CD14-positive monocyte (primary cell): ENCODE data around the gene SNAI1. TPM values are rescaled to one million over a fixed set of nuclear protein-coding genes. Genes with fewer than 3 reads are reported as not detected.
"Not testable (repeated sequence)": the region's sequence is repeated elsewhere in the genome, so short reads cannot be mapped to it uniquely, and the experiment has no call there.

Source experiments
- DNase-seq, 3 donors: peaks; one replicate each; pipeline ENCODE4 v3.0.0-alpha.2; 2011 to 2022
- H2AFZ ChIP-seq: 2 replicates; pipeline ENCODE4 v1.6.0; 2012; ENCODE audit warnings: mild to moderate bottlenecking, low read depth, low read length, inconsistent platforms; ENCODE audit not compliant: insufficient read depth, poor library complexity, severe bottlenecking
- H3K27ac ChIP-seq, 2 donors: 1 replicate in 1 of 2; 2 replicates in 1 of 2; pipeline ENCODE4 v1.5.1; 2012 to 2013; ENCODE audit warnings: low read length in 2 of 2, control low read depth in 1 of 2, inconsistent platforms in 1 of 2, low read depth in 1 of 2, mild to moderate bottlenecking in 1 of 2
- H3K27me3 ChIP-seq, 2 donors: one replicate each; pipeline versions ENCODE4 v1.6.0 to v1.6.1; 2011 to 2013; ENCODE audit warnings: low read length in 2 of 2; ENCODE audit not compliant: control insufficient read depth in 2 of 2, insufficient read depth in 2 of 2
- H3K36me3 ChIP-seq, 2 donors: replicated peaks in 1 of 2; 1 replicate in 1 of 2; 2 replicates in 1 of 2; pipeline versions ENCODE4 v1.5.1 to v1.6.1; 2012 to 2013; ENCODE audit warnings: low read length in 2 of 2, control low read depth in 1 of 2, inconsistent platforms in 1 of 2, mild to moderate bottlenecking in 1 of 2; ENCODE audit not compliant: insufficient read depth in 2 of 2, control insufficient read depth in 1 of 2
- H3K4me1 ChIP-seq, 2 donors: 1 replicate in 1 of 2; 2 replicates in 1 of 2; pipeline versions ENCODE4 v1.5.1 to v1.6.1; 2012 to 2013; ENCODE audit warnings: low read length in 2 of 2, control low read depth in 1 of 2, inconsistent platforms in 1 of 2, mild to moderate bottlenecking in 1 of 2, moderate library complexity in 1 of 2; ENCODE audit not compliant: insufficient read depth in 2 of 2, control insufficient read depth in 1 of 2
- H3K4me2 ChIP-seq: replicated peaks from 2 replicates; pipeline ENCODE3; 2012; ENCODE audit warnings: low read length, moderate library complexity, mild to moderate bottlenecking; ENCODE audit not compliant: poor library complexity, severe bottlenecking; ENCODE audit errors: extremely low read depth
- H3K4me3 ChIP-seq, 3 experiments: fragments of 200-600 bp in 1 of 3; sonication (generic) in 1 of 3; replicated peaks in 1 of 3; 1 replicate in 2 of 3; 2 replicates in 1 of 3; pipeline ENCODE4 v1.5.1; 2011 to 2013; ENCODE audit warnings: low read length in 3 of 3, mild to moderate bottlenecking in 3 of 3, control low read depth in 2 of 3, low read depth in 2 of 3, inconsistent platforms in 1 of 3, moderate library complexity in 1 of 3
- H3K79me2 ChIP-seq: 2 replicates; pipeline ENCODE4 v1.6.0; 2012; ENCODE audit warnings: mild to moderate bottlenecking, control low read depth, inconsistent platforms, low read length, moderate library complexity; ENCODE audit not compliant: insufficient read depth
- H3K9ac ChIP-seq: 2 replicates; pipeline ENCODE4 v1.6.0; 2017; ENCODE audit warnings: low read length, mild to moderate bottlenecking; ENCODE audit not compliant: insufficient read depth, poor library complexity, severe bottlenecking
- H3K9me3 ChIP-seq, 2 donors: replicated peaks in 1 of 2; 1 replicate in 1 of 2; 2 replicates in 1 of 2; pipeline versions ENCODE4 v1.5.1 to v1.6.1; 2012 to 2013; ENCODE audit warnings: low read length in 2 of 2, control low read depth in 1 of 2; ENCODE audit not compliant: control insufficient read depth in 1 of 2, insufficient read depth in 1 of 2
- H4K20me1 ChIP-seq: 2 replicates; pipeline ENCODE4 v1.6.0; 2012; ENCODE audit warnings: mild to moderate bottlenecking, low read length, control low read depth, moderate library complexity; ENCODE audit not compliant: insufficient read depth
- H3K27ac Mint-ChIP-seq, 7 donors: one replicate each; pipeline ENCODE4 v1.8.0; 2020; ENCODE audit warnings: mild to moderate bottlenecking in 7 of 7, mixed read lengths in 7 of 7, moderate library complexity in 6 of 7, inconsistent platforms in 2 of 7
- H3K27me3 Mint-ChIP-seq, 3 donors: one replicate each; pipeline ENCODE4 v1.8.0; 2021 to 2022; ENCODE audit warnings: low read depth in 3 of 3, mild to moderate bottlenecking in 3 of 3, mixed read lengths in 3 of 3, moderate library complexity in 3 of 3, inconsistent platforms in 1 of 3
- H3K36me3 Mint-ChIP-seq, 2 donors: one replicate each; pipeline ENCODE4 v1.8.0; 2020; ENCODE audit warnings: mixed read lengths in 2 of 2, inconsistent platforms in 1 of 2, mild to moderate bottlenecking in 1 of 2
- H3K4me1 Mint-ChIP-seq: one replicate; pipeline ENCODE4 v1.8.0; 2020; ENCODE audit warnings: mild to moderate bottlenecking, mixed read lengths
- H3K4me3 Mint-ChIP-seq, 2 donors: one replicate each; pipeline ENCODE4 v1.8.0; 2020; ENCODE audit warnings: mild to moderate bottlenecking in 2 of 2, mixed read lengths in 2 of 2, moderate library complexity in 1 of 2
- H3K9me3 Mint-ChIP-seq, 7 donors: one replicate each; pipeline ENCODE4 v1.8.0; 2020 to 2022; ENCODE audit warnings: mixed read lengths in 7 of 7, mild to moderate bottlenecking in 6 of 7, moderate library complexity in 6 of 7, inconsistent platforms in 2 of 7
- CTCF ChIP-seq: fragments of 200-600 bp; IDR thresholded peaks from one replicate; pipeline ENCODE4 v1.8.0; 2022; ENCODE audit warnings: antibody characterized with exemption, mild to moderate bottlenecking
- WGBS: methylation state at CpG from one replicate; pipeline ENCODE4 v1.1.5; 2013; ENCODE audit warnings: missing lambda C conversion rate; ENCODE audit not compliant: insufficient coverage; 5-methylcytosine and 5-hydroxymethylcytosine counted together
- intact Hi-C, 2 donors: fragments of 100-400 bp; cut with micrococcal nuclease; formaldehyde crosslinking; loops; one replicate each; pipeline versions ENCODE4 v1.15.0 to v1.15.1; 2023
- polyA plus RNA-seq, 3 donors: library from polyadenylated mRNA; depleted of rRNA in 1 of 3; unstranded in 2 of 3; stranded (reverse) in 1 of 3; fragments of 300-500 nt in 2 of 3; fragments of >200 nt in 1 of 3; fragmentation: Illumina TruSeq in 2 of 3; gene quantifications; 1 replicate in 2 of 3; 2 replicates in 1 of 3; pipeline ENCODE4 v1.2.3, GENCODE V29; 2012 to 2021

Gene SNAI1
- polyA plus RNA-seq, 3 donors: 2.4 to 181 (median 2.6) TPM

DNA sequence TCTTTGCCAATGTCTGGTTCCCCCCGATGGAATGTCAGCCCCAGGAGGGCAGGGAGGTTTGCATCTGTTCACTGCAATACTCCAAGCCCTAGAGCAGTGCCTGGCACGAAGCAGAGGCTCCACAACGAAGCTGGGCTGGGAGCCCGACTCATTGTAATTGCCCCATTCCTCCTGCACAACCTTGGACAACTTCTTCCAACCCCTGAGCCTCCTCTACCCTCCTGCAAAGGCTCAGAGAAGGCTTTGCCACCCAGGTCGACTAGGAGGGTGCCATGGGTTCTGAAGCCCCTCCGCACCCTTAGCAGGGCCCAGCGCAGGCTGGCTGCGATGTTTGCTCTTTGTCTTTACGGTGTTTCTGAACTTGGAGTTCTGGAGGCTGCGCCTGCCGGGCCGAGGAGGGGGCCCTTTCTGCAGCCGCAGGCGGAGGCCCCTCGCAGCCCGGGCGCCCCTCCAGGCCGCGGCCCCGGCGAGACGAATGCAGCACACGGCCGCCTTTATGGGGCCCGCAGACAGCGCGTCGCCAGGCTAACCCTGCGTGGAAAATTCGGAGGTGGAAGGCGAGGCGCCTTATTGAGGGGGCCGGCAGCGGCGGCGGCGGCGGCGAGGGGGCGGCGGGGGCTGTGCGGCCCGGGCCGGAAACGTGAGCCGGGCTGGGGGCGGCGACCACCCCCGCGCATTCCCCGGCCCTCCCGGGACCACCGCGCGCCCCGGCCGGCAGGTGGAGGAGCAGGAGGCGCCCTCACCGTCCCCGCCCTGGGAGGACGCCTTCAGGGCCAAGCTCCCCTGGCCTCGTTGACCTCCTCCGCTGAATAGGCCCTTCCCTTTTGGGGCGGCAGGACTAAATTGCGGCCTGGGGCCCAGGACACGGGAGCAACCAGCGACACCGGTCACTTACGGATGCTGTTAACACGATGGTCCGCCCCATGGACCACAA is 27.0 kb downstream of the SNAI1 start:
- TF ChIP-seq CTCF: no peak
- Histone ChIP-seq H3K27me3 (peaks cover 0 to 9% of the 10 kb centered on the region in 2 donors), H3K36me3 (no peaks in the 10 kb centered on the region), H3K79me2 (no peaks in the 10 kb centered on the region), H3K27ac (no peak overlapping the region), H4K20me1 (no peaks in the 10 kb centered on the region), H3K4me2 (no peak overlapping the region), H3K4me1 (peaks cover 42 to 47% of the 10 kb centered on the region in 2 donors), H3K4me3 (no peak overlapping the region), H3K9ac (no peak overlapping the region), H3K9me3 (no peaks in the 10 kb centered on the region), H2AFZ (no peak overlapping the region)
- Mint-ChIP-seq H3K27me3 (peaks cover 9 to 23% (median 13%) of the 10 kb centered on the region in 3 donors), H3K27ac (no peak overlapping the region), H3K36me3 (peaks cover 0 to 5% of the 10 kb centered on the region in 2 donors), H3K4me1 (peaks cover 52% of the 10 kb centered on the region), H3K4me3 (peak overlapping the region in 1 of 2 donors; percentile 71), H3K9me3 (peaks cover 0 to 6% (median 0%) of the 10 kb centered on the region in 7 donors)
- WGBS: 37% methylated on average over 71 of the region's 71 CpGs
- DNase-seq: no peak
- intact Hi-C loops: no loop called here

GRCh38 chr20:50011597-50011996 is 28.8 kb downstream of the SNAI1 start:
- 83% methylated on average over 1 of the region's 3 CpGs for WGBS
- H3K36me3 ChIP-seq, H2AFZ ChIP-seq, H3K27me3 ChIP-seq, H3K4me2 ChIP-seq, H3K9me3 ChIP-seq, H3K36me3 Mint-ChIP-seq, DNase-seq, H3K27ac ChIP-seq, H4K20me1 ChIP-seq, intact Hi-C loops, H3K9me3 Mint-ChIP-seq, H3K4me3 ChIP-seq, H3K79me2 ChIP-seq, H3K27ac Mint-ChIP-seq, H3K4me3 Mint-ChIP-seq, H3K9ac ChIP-seq: not testable (repeated sequence)
- peaks cover 25 to 32% of the 10 kb centered on the region in 2 donors for H3K4me1 ChIP-seq
- Mint-ChIP-seq H3K27me3 (peaks cover 9 to 26% (median 14%) of the 10 kb centered on the region in 3 donors), H3K4me1 (peaks cover 36% of the 10 kb centered on the region)
